HG03378 (cell line): ENCODE data around the gene NOXA1.
"Not testable (repeated sequence)": the region's sequence is repeated elsewhere in the genome, so short reads cannot be mapped to it uniquely, and the experiment has no call there.

Experiments
- ATAC-seq: cut with Tn5 transposase; IDR thresholded peaks from one replicate; pipeline ENCODE4 v1.9.1; 2021; ENCODE audit warnings: mild to moderate bottlenecking, moderate library complexity; ENCODE audit not compliant: unreplicated experiment

NOXA1 gene

DNA sequence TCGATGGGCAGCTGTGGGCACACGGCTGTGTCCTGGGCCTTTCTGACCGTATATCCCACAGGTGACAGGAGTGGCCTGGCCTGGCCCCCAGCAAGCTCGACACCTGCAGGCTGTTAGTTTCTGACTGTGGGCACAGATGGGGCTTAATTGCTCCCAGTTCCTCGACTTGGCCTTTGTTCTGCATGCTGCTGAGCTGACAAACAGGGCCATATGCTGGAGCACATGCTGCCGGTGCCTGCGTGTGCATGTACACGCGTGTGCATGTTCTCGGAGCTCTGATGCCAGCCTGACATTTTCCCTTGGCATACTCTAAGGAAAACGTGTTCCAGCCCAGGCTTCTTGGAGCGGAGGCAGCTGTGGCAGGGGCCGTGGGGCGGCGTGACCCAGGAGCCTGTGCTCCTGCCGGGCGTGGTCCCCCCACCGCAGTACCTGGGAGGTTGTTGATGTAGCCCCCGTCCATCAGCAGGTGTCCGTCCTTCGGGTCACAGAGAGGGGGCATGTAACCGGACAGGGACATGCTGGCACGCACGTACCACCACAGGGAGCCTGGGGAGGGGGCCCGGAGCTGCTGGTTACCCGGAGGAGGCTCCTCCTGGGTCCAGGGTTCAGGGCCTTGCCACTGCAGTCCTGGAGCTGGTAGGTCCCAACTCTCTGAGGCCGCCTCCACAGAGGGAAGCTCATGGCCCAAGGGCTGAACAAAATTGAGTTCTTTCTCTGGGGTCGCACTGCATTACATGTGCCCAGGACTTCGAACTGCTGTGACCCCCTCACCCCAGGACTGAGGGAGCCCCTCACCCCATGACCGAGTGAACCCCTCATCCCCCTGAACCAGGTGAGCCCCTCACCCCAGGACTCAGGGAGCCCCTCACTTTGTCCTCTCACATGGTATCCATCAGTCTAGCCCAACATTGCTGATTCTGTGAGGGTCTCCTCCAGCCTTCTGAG, 40.1 kb downstream of the NOXA1 start:
- ATAC-seq = no peak

DNA sequence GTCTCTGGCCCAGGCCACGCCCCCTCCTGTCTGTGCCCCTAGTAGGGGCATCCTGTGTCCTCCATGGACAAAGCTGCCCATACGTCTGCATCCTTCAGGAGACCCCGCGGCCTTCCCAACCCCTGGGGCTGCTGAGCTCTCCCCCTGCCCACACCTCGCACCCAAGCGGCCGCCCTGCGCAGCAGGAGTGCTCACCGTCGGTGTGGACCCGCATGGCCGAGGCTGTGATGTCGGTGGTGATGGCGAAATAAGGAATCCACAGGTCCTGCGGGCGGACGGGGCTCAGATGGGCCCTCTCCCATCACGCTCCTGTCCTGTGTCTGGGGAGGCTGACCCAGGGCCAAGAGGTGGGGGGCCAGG, 40.7 kb downstream of the NOXA1 start:
- ATAC-seq = no peak

DNA sequence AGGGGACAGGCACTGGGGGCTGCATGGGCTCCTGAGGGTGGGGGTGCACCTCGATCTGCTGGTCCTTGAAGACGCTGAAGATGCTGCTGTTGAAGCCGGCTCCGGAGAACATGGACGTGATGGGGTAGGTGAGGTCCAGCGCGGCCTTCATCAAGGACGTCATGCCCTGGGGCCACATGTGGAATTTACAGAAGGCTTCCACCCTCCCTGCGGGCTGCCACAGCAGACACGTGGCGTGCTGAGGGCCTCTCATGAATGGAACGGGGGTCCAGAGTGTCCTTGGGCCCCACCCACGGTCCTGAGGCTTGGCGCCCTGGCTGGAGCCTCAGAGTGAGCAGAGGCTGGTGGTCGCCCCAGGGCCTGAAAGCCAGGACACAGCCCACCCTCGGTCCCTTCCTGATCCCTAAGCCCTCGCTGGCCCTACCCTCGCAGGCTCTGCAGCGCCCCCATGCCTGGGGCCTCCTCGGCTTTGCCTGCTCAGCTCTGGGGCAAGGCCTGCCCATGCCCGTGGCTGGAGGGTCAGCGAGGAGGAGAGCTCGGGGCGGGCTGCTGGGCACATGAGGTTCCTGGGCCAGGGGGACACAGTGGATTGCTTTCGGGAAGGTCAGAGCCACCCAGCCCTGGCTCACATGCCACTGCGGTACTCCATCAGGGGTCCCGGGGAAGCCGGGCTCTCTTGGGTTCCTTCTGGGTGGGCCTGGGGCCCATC, 41.3 kb downstream of the NOXA1 start:
- ATAC-seq = no peak

DNA sequence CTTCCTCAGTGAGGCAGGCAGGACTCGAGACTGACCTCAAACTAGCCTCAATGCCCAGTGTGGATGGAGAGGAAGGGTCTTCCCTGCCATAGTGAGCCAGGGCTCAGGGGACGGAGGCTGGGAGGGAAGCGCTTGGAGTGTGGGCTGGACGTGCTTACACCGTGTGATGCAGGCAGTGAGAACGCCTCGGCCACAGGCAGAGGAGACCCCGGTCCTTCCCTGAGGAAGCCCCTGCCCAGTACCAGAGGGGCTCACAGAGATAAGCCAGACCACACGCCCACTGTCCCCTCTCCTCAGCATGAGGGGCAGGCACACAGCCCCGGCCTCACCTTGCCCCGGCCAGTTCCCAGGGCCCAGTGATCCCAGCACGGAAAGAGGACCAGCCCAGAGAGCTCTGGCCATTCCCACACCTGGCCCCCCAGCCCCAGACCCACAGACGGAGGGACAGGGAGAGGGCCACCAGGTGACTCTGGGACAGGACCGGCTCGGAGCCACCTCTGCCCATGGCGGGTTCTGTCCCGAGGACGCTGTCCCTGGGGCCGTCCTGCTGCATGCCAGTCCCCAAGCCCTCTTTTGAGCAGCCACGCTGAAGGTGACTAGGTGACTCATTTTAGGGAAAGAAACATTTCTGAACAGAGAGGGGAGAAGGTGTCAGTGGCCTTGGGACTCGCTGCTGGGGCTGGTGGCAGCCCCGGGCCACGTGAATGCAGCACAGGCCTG, 42.0 kb downstream of the NOXA1 start:
- ATAC-seq = no peak

DNA sequence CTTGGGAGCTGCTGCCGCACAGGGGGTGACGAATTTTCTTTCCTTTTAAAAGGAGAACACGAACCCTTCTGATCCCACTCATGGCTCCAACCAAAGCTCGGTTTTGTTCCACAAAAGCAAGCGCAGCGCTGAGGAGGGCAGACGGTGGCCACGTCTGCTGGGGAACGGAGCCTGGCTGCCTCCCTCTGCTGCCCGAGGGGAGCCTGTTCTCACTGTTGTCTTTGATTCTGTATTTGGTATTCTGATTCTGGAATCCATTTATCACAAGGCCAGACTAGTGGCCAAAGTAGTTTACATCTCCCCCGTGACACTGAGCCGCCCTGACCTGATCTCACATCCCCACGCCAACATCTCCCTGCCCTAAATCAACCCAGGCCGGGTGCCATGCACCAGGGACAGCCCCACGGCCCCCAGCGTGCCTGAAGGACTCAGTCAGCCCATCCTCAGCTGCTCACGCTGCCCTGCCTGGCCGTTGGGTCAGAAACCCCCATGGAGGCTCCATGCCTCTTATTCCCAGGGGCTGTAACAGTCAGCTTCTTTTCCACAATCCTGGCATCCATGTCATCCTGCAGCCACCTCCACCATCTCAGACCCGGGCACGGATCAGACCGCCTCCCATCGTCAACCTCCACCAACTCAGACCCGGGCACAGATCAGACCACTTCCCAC, 42.7 kb downstream of the NOXA1 start:
- ATAC-seq = no peak

DNA sequence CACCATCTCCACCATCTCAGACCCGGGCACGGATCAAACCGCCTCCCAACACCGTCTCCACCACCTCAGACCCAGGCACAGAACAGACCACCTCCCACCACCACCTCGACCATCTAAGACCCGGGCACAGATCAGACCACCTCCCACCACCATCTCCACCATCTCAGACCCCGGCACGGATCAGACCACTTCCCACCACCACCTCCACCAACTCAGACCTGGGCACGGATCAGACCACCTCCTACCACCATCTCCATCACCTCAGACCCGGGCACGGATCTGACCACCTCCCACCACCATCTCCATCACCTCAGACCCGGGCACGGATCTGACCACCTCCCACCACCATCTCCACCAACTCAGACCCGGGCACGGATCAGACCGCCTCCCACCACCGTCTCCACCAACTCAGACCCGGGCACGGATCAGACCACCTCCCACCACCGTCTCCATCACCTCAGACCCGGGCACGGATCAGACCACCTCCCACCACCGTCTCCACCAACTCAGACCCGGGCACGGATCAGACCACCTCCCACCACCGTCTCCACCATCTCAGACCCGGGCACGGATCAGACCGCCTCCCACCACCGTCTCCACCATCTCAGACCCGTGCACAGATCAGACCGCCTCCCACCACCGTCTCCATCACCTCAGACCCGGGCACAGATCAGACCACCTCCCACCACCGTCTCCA, 43.3 kb downstream of the NOXA1 start:
- not testable (repeated sequence) for ATAC-seq

DNA sequence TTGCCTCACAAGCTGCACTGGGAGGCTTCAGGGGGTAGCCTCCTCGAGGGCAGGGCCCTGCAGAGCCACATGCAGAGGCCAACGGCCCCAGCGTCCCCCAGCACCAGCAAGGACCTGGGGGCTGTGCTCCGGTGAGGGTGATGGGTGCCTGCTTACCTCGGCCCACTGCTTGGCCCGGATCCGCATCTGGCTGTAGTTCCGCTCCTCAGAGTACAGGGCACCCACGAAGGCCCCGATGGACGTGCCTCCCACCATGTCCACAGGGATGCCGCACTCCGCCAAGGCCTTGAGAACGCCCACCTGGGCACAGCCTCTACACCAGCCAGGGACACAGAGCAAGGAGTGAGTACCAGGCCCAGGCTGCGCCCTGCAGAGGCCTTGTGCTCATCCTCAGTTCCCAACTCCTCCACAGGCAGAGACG, 44.0 kb downstream of the NOXA1 start:
- no peak for ATAC-seq

DNA sequence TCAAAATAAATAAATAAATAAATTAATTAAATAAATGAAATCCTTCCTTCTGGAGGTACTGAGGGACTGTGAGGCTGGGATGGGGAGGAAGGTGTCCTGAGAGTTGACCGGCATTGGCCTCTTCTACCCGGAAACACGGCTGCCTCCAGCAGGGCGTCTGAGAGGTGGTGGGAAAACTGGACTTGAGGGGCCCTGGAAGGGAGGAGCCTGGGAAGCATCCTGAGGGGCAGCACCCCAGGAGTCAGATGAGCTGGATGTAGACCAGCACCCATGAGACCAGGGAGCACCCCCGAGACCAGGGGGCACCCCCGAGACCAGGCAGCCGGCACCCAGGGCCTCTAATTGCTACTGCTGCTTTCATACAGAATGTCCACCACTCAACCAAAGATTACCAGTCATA, 44.7 kb downstream of the NOXA1 start:
- ATAC-seq = no peak

DNA sequence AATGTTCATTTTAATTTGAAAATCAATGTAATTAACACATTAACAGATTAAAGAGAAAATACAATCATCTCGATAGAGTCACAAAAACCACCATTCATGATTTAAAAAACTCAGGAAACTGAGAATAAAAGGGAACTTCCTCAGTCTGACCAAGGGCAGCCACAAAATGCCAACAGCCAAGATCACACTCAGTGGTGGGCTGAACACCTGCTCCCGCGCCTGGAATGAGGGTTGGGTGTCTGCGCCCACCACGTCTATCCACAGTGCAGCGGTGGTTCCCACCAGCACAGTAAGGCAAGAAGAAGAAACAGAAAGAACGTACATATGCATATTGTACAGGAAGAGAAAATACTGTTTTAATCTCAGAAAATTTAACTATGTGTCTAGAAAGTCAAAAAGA, 47.6 kb downstream of the NOXA1 start:
- ATAC-seq = no peak

DNA sequence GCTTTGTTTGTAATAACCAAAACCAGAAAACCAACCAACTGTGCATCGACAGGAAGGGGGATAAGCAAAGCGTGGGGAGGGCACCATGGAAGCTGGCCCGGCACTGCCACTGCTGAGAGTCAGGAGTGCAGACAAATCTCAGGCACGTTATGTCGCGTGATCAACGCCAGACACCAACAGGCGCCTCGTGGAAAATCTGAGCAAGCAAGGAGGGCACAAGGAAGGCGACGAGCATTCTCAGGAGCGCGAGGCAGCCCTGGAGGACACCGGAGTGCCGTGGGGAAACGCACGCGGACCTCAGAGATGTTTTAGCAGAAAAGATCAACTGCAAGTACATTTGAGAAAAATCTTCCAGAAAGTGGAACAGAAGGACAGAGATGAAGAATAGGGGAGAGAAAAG, 51.1 kb downstream of the NOXA1 start:
- no peak for ATAC-seq

DNA sequence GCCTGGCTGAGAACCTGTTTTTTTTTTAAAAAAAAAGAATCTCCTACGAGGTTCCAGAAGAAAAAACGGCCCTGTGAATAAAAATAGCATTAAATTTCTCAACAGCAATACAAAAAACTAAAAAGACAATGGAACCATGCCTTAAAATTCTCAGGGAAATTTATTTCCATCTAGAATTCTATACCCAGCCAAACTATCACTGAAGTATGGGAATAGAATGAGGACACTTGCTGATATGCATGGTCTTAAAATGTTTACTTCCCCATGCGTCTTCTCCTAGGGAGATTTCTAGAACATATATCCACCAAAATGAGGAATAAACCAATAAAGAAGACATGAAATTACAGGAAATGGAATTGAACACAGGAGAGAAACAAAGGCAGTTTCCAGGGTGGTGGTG, 52.5 kb downstream of the NOXA1 start:
- ATAC-seq = no peak

DNA sequence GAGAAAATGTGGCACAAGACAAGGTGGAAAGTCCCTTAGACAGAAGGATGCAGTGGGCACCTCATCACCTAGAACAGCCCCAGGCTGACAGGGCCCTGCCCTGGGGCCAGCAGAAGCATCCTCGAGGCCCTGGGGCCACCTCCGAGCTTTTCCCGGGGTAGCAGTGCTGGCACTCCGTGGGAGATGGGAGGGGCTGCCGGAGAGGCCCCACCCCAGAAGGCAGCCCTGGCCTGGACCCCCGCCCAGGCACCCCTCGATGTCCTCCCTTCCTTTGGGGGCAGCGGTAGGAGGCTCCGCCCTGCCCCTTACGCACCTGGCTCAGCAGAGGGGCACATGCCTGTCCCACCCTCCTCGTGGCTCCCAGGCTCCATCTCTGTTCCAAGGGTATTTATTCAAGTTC, 53.7 kb downstream of the NOXA1 start:
- ATAC-seq = no peak

DNA sequence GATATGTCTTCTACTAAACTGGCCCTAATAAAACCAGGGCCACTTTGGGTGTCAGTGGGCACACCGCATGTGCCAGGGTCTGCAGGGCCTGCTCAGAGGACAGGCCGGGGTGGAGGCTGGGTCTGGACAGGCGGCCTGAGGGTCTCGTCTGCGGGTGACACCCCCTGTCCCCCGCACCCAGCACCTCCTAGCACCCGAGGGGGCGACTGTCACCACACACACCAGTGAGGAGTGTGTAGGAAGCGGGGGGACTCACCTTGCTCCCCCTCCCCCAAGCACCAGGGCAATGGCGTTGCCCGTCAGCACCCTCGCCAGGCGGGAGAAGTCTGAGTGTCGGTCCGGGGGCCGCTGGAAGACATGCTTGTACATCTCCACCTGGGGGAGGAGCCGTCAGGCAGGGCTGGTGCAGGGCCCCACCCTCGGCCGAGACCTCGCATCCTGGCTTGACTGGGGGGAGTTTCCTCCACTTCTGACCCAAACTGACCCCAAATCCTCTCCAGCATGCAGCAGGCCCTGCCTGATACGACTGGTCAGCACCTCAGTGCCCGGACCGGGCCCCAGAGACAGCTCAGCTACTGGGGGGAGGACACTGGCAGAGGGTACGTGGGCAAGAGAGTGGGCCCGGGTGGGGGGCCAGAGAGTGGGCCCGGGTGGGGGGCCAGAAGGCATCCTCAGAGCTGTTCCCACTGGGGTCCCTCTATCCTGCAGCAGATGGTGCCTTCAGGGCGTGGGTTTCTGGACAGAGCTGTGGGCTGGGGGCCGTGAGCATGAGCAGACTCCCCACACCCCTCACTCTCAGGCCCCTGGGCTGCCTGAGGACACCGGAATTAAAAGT, 54.8 kb downstream of the NOXA1 start:
- ATAC-seq = no peak

DNA sequence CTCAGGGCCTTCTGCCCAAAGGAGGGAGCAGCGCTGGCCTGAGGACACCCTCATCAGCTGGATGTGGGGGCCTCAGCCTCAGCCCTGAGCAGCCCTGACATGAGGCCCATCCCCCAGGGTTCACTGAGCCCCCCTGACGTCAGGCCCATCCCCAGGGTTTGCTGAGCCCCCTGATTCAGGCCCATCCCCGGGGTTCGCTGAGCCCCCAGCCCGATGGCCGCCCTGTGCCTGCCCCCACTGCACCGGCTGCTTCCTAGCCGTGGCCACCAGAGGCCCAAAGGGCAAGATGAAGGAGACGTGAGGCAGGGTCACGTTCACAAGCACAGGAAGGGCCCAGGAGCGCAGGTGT, 55.4 kb downstream of the NOXA1 start:
- no peak for ATAC-seq

DNA sequence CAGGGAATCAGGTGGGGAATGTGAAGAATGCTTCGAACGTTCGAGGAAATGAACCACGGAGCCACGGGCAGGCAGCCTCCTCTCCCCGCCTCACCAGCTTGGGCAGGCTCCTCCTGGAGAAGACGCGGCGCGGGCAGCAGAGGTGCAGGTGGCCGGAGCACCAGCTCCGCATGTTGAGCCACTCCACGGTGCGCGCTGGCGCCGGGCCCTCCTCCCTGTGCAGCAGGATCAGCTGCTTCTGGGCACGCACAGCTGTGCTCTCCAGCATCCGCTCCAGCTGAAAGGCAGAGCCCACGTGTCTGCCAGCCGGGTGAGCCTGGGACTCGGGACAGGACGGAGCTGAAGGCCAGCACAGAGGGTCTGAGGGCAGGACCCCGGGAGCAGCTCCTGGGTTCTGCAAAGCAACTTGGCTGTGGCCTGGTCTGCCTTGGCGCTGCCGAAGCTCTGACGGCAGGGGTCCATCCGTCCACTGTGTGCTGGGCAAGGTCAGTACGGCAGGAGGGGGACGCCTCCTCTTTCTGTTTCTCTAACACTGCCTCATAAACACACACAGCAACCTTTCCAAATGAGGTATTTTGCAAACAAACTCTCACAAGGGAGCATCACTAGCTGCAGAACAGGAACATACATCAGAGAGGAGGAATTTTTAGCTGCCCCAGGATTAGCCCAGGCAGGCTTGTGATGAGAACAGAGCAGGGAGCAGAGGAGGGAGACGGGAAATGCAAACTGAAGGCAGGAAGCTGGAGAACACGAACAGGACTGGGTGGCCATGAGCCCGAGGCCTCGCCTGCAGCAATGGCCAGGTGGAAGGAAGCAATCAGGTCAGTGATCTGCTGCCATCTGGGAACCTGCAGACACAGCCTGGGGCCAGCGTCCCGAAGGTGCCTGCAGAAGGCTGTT, 56.0 kb downstream of the NOXA1 start:
- ATAC-seq = no peak

DNA sequence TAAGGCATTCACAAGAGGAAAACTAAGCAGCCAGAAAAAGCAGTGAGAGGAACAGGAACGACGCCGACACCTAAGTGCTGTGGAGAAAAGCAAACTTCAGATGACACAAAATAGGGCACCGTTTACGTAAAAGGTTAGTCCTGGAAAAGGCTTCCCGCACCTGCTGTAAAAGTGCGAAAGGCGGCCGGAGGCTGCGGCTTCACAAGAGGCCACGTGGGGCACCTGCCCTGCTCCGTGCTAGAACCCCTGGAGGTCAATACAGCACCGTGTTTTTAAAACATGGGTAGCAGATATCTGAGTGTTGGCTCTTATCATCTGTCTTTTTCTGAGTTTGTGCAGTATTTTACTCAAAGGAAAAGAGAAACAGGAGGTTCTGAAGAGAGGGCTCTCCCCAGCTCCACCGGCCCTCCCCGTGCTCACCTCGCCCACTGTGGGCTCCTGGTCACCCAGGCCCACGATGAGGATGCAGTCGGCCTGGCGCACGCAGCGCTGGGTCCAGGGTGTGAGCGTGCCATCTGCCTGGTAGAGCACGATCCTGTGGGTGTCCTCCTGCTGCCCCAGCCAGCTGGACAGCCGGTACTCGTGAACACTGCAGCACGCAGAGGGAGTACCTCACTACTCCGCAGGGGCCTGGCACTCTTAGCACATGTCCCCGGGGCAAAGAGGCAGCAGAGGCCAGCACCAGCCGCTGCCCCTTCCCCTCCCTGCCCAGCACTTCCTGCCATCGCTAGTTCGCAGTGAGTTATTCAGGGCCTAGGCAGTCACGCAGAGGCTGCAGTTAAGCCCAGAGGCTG, 56.9 kb downstream of the NOXA1 start:
- ATAC-seq = no peak

DNA sequence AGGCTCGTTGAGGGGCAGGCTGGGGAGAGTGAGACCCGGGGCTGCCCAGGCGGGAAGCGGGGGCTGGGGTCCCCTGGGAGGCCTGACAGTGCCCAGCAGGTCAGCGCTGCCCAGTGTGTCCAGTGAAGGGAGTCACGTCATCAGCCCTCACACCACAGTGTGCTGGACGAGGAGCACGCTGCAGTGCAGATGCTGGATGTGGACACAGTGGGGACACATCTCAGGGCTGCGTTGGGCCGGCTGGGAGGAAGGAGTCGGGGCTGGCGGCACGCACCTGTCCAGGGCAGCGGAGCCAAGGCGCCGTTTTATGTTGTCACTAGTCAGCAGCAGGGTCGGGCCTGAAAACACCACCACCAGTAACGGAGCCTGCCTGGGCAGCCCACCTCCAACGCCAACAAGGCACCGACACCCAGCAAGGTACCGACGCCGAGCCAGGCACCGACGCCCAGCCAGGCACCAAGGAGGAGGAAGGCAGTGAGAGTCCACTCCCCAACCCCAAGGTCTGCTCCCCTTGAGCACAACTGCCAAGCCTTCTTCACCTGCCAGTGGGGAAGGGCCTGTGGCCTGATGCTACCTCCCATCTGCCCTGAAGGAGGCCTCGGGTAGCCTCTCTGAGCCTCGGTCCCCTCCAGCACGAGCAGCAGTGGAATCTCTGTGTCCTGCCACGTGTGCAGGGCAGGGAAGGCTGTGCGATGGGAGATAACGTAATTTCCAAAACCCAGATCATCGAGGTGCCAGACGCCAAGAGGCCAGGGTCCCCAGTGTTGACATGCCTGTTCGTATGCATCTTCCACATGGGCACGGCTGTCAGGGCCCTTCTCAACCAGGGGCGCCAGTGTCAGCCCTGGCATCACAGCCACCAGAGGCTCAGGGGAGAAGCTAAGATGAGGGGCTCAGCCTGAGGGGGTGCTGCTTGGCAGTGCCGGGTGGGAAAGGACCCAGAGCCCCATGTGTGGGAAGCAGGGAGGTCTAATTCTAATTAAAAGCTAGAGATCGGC, 57.8 kb downstream of the NOXA1 start:
- ATAC-seq = no peak
